SJCRH30 (cell line): Measurements from ENCODE around the gene PFKP. TPM values are rescaled to one million over a fixed set of nuclear protein-coding genes. Genes with fewer than 3 reads are reported as not detected.

ENCODE experiments used
- DNase-seq, 2 experiments: peaks; one replicate each; pipeline ENCODE4 v3.0.0-alpha.2; 2015 to 2020
- H3K27ac ChIP-seq: fragments of 250-450 bp; sonication (Bioruptor Pico); 2 replicates; pipeline ENCODE4 v1.5.1; 2020; ENCODE audit warnings: mild to moderate bottlenecking, moderate library complexity
- H3K27me3 ChIP-seq: fragments of 250-450 bp; sonication (Bioruptor Pico); 2 replicates; pipeline ENCODE4 v1.5.1; 2020; ENCODE audit warnings: mild to moderate bottlenecking, moderate library complexity
- H3K36me3 ChIP-seq: fragments of 250-450 bp; sonication (Bioruptor Pico); 2 replicates; pipeline ENCODE4 v1.5.1; 2020; ENCODE audit warnings: mild to moderate bottlenecking, moderate library complexity
- H3K4me1 ChIP-seq: fragments of 250-450 bp; sonication (Bioruptor Pico); 2 replicates; pipeline ENCODE4 v1.5.1; 2020; ENCODE audit warnings: mild to moderate bottlenecking, moderate library complexity
- H3K4me3 ChIP-seq: fragments of 250-450 bp; sonication (Bioruptor Pico); 2 replicates; pipeline ENCODE4 v1.5.1; 2020; ENCODE audit warnings: mild to moderate bottlenecking, moderate library complexity
- H3K9me3 ChIP-seq: fragments of 250-450 bp; sonication (Bioruptor Pico); replicated peaks from 2 replicates; pipeline ENCODE4 v1.5.1; 2020; ENCODE audit warnings: mild to moderate bottlenecking, moderate library complexity
- total RNA-seq: library from RNA; depleted of rRNA; stranded (reverse); fragments of >200 nt; shearing (Covaris generic); gene quantifications from 2 replicates; pipeline ENCODE4 v1.2.3, GENCODE V29; 2014

PFKP gene
- total RNA-seq, 1 experiment from 2014 or later = 37.6 TPM

- Histone ChIP-seq H3K4me3 (no peak overlapping the region), H3K27ac (no peak overlapping the region), H3K36me3 (no peaks in the 10 kb centered on the region), H3K9me3 (no peaks in the 10 kb centered on the region), H3K4me1 (no peaks in the 10 kb centered on the region), H3K27me3 (no peaks in the 10 kb centered on the region)
- no peak for DNase-seq
Observed at GRCh38 chr10:3040069-3040468, 27.3 kb upstream of the PFKP start.

DNA sequence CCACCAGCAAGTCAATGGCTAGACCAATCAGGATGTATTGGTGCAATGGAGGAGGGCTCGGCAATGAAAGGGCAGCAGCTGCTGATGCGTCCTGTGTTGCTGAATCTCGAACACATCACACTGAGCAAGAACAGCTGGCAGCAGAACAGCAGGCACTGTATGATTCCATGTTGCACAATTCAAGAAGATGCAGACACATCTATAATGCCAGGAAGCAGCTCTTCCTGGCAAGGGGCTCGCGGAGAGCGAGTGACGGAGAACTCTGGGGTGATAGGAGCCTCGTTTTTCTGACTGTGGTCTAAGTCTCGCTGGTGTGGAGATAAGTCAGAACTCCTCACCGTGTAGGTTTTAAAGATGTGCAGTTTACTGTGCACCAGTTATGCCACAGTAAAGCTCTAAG, 24.8 kb upstream of the PFKP start:
- Histone ChIP-seq H3K4me1 (no peaks in the 10 kb centered on the region), H3K4me3 (no peak overlapping the region), H3K9me3 (no peaks in the 10 kb centered on the region), H3K36me3 (no peaks in the 10 kb centered on the region), H3K27ac (no peak overlapping the region), H3K27me3 (no peaks in the 10 kb centered on the region)
- DNase-seq = no peak

- Histone ChIP-seq H3K4me3 (no peak overlapping the region), H3K27me3 (no peaks in the 10 kb centered on the region), H3K4me1 (no peaks in the 10 kb centered on the region), H3K27ac (no peak overlapping the region), H3K36me3 (no peaks in the 10 kb centered on the region), H3K9me3 (no peaks in the 10 kb centered on the region)
- peak in 1 of 2 experiments; percentile 58 for DNase-seq
Observed at GRCh38 chr10:3043512-3044368, 23.6 kb upstream of the PFKP start.

DNA sequence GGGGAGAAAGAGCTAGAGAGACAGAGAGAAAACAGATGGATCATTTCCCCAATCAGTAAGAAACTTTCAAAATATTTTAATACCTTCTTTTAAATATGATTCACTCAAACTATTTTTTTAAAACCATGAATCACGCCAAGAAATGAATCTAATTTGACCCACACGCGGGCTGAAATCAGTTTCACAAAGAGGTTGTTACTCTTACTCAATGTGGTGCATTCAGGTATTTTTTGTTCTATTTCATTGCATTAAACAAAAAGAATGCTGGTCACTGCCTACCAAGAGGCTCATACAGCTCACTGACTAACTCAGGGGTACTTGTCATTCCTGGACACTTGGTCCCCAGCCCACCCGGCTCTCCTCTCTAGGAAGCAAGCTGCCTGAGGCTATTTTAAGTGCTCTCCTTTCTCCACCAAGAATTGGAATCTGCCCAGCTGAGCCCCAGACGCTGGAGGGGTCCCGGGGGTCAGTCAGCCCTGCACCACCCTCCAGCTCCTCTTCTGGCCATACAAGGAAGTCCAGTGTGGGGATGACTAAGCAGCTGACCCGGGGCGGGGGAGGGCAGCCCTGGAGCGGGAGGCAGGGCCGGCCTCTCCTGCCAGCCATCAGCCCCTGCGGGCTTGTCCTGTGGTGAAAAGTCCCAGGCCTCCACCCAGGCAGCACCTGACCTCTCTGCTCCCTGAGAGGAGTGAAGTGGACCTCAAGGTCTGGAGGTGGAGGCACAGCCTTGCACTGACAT, 21.7 kb upstream of the PFKP start:
- Histone ChIP-seq H3K27ac (no peak overlapping the region), H3K36me3 (no peaks in the 10 kb centered on the region), H3K4me3 (no peak overlapping the region), H3K4me1 (no peaks in the 10 kb centered on the region), H3K27me3 (no peaks in the 10 kb centered on the region), H3K9me3 (no peaks in the 10 kb centered on the region)
- peak in 1 of 2 experiments; percentile 7 for DNase-seq

DNA sequence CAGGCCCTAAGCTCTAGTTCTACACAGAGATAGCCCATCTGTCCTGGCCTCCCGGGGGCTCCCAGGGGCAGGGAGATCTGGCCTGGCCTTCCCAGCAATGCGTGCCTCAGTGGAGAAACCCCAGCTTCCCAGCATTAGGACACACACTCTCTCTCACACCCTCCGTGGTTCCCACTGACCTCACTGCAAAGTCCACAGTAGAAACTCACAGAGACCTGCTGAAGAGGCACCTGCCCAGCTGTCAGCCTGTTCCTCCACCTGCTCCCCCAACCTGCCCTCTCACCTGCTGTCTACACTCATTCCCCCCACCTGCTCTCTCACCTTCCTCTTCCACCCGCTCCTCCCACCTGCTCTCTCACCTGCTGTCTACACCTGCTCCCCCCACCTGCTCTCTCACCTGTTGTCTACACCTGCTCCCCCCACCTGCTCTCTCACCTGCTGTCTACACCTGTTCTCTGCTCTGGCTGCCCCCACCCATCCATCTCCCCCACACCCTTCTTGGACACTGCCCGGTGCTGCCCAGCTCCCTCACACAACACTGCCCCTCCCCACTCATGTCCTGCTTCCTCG, 21.1 kb upstream of the PFKP start:
- Histone ChIP-seq H3K9me3 (no peaks in the 10 kb centered on the region), H3K36me3 (no peaks in the 10 kb centered on the region), H3K27ac (no peak overlapping the region)

GRCh38 chr10:3046981-3047547, 20.3 kb upstream of the PFKP start:
- Histone ChIP-seq H3K9me3 (no peaks in the 10 kb centered on the region), H3K36me3 (no peaks in the 10 kb centered on the region), H3K27ac (no peak overlapping the region), H3K4me1 (no peaks in the 10 kb centered on the region), H3K27me3 (no peaks in the 10 kb centered on the region), H3K4me3 (no peak overlapping the region)
- no peak for DNase-seq

More for the DNA sequence above, 21.1 kb upstream of the PFKP start:
- DNase-seq = no peak
- no peaks in the 10 kb centered on the region for H3K4me1 ChIP-seq
- H3K4me3 ChIP-seq = no peak overlapping the region
- H3K27me3 ChIP-seq = no peaks in the 10 kb centered on the region

DNA sequence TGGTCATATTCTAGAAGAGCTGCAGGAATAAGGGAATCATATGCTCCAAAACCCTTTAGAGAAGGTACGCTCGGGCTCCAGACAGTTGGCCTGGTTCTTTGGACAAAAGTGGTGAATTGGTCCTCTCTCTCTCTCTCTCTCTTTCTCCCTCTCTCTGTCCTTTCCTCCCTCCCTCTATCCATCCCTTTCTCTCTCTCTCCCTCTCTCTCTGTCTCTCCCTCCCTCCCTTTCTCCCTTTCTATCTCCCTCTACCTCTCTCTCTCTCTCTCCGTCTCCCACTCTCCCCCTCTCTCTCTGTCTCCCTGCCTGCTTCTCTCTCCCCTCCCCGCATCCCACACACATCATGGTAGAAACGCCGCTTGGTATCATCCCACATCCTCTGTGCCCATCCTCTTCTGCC, 19.8 kb upstream of the PFKP start:
- H3K4me3 ChIP-seq = no peak overlapping the region
- no peaks in the 10 kb centered on the region for H3K27me3 ChIP-seq
- H3K36me3 ChIP-seq = no peaks in the 10 kb centered on the region
- H3K4me1 ChIP-seq = no peaks in the 10 kb centered on the region
- H3K27ac ChIP-seq = no peak overlapping the region
- no peaks in the 10 kb centered on the region for H3K9me3 ChIP-seq
- DNase-seq = no peak

- H3K36me3 ChIP-seq = no peaks in the 10 kb centered on the region
- no peak overlapping the region for H3K27ac ChIP-seq
- H3K9me3 ChIP-seq = no peaks in the 10 kb centered on the region
- no peaks in the 10 kb centered on the region for H3K4me1 ChIP-seq
- no peak overlapping the region for H3K4me3 ChIP-seq
- no peak for DNase-seq
- no peaks in the 10 kb centered on the region for H3K27me3 ChIP-seq
Observed at GRCh38 chr10:3048119-3049019, 19.0 kb upstream of the PFKP start.

- Histone ChIP-seq H3K9me3 (no peaks in the 10 kb centered on the region), H3K4me3 (no peak overlapping the region), H3K27me3 (no peaks in the 10 kb centered on the region), H3K4me1 (no peaks in the 10 kb centered on the region), H3K27ac (no peak overlapping the region), H3K36me3 (no peaks in the 10 kb centered on the region)
- DNase-seq = no peak
Observed at GRCh38 chr10:3051692-3052091, 15.7 kb upstream of the PFKP start.

DNA sequence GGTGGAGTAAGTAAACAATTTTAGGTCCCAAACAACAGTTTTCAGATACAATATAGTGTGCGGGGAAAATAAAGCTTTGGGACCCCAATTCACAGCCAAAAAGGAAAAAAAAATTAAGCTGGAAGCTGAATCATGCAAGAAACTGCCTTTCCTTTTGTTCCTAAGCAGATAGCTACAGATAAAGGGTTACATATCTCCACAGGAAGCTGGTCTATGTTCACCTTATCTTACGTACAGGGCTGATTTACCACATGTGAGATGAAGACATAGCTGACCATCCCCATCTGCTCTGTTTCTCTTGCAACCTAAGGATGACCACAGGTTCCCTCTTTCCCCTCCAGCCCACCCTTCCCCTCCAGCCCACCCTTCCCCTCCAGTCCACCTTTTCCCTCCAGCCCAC, 14.2 kb upstream of the PFKP start:
- Histone ChIP-seq H3K27ac (no peak overlapping the region), H3K36me3 (no peaks in the 10 kb centered on the region), H3K9me3 (no peaks in the 10 kb centered on the region), H3K4me3 (no peak overlapping the region), H3K4me1 (no peaks in the 10 kb centered on the region), H3K27me3 (no peaks in the 10 kb centered on the region)
- no peak for DNase-seq

DNA sequence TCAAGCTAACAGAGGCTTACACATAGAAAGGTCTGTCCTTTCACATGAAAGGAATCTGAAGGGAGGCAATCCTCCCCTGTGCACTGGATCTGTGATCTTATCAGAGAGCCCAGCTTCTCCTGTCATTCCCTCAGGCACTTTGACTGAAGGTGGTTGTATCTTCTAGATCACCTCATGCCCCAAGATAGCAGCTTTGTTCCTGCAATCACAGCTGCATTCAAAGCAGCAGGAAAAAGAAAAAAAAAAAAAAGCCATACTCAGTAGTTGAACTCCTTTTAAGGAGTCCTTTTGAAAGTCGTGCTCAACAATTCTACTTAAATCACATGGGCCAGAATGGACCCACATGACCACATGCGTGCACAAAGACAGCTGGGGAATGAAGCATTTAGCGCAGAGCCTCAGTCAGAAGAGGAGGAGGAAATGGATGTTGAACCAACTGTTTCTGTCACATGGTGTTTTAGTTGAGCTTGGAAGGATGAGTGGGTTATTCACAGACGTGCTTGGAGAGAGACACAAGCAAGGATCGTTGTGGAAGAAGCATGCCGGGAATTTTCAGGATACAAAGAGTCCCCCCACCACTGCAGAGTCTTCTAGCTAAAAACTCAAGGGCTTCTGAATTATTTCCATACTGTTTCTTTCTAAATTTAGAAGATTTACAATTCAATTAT, 13.0 kb upstream of the PFKP start:
- H3K4me1 ChIP-seq = no peaks in the 10 kb centered on the region
- H3K27me3 ChIP-seq = no peaks in the 10 kb centered on the region
- no peak for DNase-seq
- no peaks in the 10 kb centered on the region for H3K9me3 ChIP-seq
- H3K27ac ChIP-seq = no peak overlapping the region
- H3K4me3 ChIP-seq = no peak overlapping the region
- no peaks in the 10 kb centered on the region for H3K36me3 ChIP-seq

DNA sequence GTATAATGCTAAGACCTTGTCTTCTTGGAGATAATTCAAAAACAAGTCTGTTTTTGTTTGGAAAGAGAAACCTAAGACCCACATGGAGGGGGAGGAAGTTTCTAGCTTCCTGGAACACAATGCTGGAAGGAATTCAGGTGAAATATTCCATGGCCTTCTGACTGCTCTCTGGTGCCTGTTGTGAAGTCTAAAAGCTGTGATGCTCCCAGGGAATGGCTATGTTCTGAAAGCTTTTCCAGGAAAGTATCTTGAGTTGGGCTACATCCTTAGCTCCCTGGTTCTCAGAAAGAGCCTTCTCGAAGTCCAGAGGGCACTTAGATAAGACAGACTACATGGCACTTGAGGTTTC, 12.5 kb upstream of the PFKP start:
- no peaks in the 10 kb centered on the region for H3K9me3 ChIP-seq
- no peaks in the 10 kb centered on the region for H3K36me3 ChIP-seq
- H3K27me3 ChIP-seq = no peaks in the 10 kb centered on the region
- H3K4me3 ChIP-seq = no peak overlapping the region
- DNase-seq = no peak
- H3K4me1 ChIP-seq = no peaks in the 10 kb centered on the region
- no peak overlapping the region for H3K27ac ChIP-seq

- no peaks in the 10 kb centered on the region for H3K27me3 ChIP-seq
- no peaks in the 10 kb centered on the region for H3K9me3 ChIP-seq
- no peak overlapping the region for H3K27ac ChIP-seq
- no peaks in the 10 kb centered on the region for H3K36me3 ChIP-seq
- H3K4me3 ChIP-seq = no peak overlapping the region
- no peaks in the 10 kb centered on the region for H3K4me1 ChIP-seq
- no peak for DNase-seq
Observed at GRCh38 chr10:3056280-3057037, 10.9 kb upstream of the PFKP start.
